Kasumi-1 (cell line): ENCODE measurements around the gene HPGDS.

Source experiments
- DNase-seq, 2 experiments: peaks; one replicate each; lab custom pipeline; 2025; lab: John Stamatoyannopoulos, UW

Gene HPGDS

DNA sequence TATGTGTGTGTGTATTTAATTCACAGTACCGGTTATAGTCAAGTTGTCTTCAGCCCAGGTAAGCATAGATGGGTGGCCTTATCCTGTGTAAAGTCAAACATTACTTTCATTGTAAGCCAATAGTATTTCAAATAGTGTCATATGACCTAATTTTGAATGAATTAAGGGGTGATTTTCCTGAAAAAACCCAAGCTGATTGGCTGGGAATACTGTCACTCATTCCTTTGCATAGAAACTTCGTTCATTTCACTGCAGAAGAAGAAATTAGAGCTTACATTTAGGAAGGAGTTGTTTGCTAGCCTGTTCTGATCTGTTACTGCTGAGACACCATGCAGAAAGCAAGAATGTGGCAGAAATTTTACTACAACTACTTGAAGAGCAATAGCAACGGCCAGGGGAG is 89.6 kb downstream of the HPGDS start:
- DNase-seq, result no peak

DNA sequence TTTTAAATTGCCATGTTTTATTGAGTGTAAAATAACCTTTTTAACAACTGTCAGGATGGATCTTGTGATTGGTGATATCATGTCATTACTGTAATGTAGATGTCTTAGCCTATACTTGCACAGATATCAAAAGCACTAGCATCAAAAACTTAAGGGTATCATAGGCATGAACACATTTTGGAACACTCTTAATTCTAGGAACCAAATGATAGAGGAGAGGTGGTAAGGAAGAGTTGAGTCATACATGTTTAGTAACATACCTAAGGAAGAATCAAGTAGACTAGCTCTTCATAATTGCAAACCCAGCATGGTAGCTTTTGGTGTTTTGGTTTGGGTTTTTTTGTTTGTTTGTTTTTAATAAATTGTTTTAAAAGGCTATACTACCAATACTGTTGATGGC is 91.5 kb downstream of the HPGDS start:
- no peak for DNase-seq
